ENCODE data around the gene NTM.
A peak's percentile ranks its signal among the peaks of the same experiment; 100 is the strongest.

- TF ChIP-seq EZH2 (IDR thresholded peaks at IDR 0.05; ENCODE audit: borderline replicate concordance, insufficient read depth, low read length, poor library complexity, severe bottlenecking) (no peak), TAF1 (IDR thresholded peaks at IDR 0.05; ENCODE audit: low read depth) (no peak), CTCF (IDR thresholded peaks at IDR 0.05; ENCODE audit: poor library complexity, severe bottlenecking) (peak; percentile 62), EP300 (conservative IDR thresholded peaks at IDR 0.05; ENCODE audit: poor library complexity, severe bottlenecking) (no peak), RAD21 (conservative IDR thresholded peaks at IDR 0.05) (peak; percentile 66), MXI1 (conservative IDR thresholded peaks at IDR 0.05; ENCODE audit: poor library complexity, severe bottlenecking) (no peak), POLR2AphosphoS5 (IDR thresholded peaks at IDR 0.05) (no peak)
- TF ChIP-seq, protein P1, sequence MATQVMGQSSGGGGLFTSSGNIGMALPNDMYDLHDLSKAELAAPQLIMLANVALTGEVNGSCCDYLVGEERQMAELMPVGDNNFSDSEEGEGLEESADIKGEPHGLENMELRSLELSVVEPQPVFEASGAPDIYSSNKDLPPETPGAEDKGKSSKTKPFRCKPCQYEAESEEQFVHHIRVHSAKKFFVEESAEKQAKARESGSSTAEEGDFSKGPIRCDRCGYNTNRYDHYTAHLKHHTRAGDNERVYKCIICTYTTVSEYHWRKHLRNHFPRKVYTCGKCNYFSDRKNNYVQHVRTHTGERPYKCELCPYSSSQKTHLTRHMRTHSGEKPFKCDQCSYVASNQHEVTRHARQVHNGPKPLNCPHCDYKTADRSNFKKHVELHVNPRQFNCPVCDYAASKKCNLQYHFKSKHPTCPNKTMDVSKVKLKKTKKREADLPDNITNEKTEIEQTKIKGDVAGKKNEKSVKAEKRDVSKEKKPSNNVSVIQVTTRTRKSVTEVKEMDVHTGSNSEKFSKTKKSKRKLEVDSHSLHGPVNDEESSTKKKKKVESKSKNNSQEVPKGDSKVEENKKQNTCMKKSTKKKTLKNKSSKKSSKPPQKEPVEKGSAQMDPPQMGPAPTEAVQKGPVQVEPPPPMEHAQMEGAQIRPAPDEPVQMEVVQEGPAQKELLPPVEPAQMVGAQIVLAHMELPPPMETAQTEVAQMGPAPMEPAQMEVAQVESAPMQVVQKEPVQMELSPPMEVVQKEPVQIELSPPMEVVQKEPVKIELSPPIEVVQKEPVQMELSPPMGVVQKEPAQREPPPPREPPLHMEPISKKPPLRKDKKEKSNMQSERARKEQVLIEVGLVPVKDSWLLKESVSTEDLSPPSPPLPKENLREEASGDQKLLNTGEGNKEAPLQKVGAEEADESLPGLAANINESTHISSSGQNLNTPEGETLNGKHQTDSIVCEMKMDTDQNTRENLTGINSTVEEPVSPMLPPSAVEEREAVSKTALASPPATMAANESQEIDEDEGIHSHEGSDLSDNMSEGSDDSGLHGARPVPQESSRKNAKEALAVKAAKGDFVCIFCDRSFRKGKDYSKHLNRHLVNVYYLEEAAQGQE (IDR thresholded peaks at IDR 0.05; ENCODE audit: borderline replicate concordance), result no peak
Observed at GRCh38 chr11:131693756-131694155, 323.3 kb downstream of the NTM start.

All from neural cell (in vitro differentiated cells).